ENCODE data around the gene SSR1.
"Not testable (repeated sequence)": the region's sequence is repeated elsewhere in the genome, so short reads cannot be mapped to it uniquely, and the experiment has no call there.

SSR1 gene

GRCh38 chr6:7321866-7322265 lies 8.9 kb upstream of the SSR1 start:
- not testable (repeated sequence) for DNase-seq (ENCODE audit: extremely low spot score, insufficient read length, low read depth); FAIRE-seq

DNA sequence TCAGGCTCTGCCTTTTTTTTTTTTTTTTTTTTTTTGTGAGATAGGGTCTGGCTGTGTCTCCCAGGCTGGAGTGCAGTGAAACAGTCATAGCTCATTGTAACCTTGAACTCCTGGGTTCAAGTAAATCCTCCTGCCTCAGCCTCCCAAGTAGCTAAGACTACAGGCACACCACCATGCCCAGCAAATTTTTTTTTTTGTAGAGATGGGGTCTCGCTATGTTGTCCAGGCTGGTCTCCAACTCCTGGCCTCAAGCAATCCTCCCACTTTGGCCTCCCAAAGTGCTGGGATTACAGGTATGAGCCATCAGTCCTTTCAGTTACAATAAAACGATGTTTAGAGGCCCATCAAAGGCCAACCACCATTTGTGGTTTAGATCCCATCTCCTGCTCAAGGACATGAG lies 6.4 kb upstream of the SSR1 start:
- not testable (repeated sequence) for DNase-seq (ENCODE audit: extremely low spot score, insufficient read length, low read depth); FAIRE-seq

DNA sequence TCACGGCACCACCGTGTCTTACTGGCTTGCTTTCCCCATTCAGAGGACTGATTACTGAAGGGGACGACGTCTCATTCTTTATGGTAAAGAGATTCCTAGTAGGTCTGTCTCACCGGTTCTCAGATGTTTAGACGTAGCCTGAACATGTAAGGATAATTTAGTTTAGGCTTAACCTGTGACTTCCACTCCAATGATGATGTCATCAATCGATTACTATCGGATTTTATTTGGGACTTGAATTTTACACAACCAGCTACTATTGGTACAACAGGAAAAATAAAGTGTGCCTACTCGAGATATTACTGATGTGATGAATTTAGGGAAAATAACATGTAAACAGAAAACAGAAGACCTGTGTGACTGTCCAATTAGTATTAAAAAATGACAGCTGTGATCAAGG lies 4.5 kb upstream of the SSR1 start:
- DNase-seq (ENCODE audit: extremely low spot score, insufficient read length, low read depth): no peak
- FAIRE-seq: no peak

DNA sequence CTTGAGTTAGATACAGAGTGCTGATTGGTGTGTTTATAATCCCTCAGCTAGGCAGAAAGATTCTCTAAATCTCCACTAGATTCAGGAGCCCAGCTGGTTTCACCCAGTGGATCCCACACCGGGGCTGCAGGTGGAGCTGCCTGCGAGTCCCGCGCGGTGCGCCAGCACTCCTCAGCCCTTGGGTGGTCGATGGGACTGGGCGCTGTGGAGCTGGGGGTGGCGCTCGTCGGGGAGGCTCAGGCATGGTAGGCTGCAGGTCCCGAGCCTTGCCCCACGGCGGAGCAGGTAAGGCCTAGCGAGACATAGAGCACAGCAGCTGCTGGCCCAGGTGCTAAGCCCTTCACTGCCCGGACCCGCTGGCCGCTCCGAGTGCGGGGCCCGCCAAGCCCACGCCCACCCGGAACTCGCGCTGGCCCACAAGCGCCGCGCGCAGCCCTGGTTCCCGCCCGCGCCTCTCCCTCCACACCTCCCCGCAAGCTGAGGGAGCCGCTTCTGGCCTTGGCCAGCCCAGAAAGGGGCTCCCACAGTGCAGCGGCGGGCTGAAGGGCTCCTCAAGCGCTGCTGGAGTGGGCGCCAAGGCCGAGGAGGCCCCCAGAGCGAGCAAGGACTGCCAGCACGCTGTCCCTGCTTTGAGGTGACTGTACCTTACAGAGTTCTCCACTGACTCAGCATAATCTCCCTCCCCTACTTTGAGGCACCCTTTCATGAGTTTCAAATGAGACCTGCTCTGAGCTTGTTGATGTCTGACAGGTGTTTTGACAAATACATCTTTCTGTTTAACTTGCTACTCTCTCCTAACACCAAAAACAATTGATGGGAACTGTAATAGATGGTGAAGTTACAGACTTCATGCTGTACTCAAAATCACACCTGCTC lies 3.9 kb upstream of the SSR1 start:
- FAIRE-seq (no peak), DNase-seq (ENCODE audit: extremely low spot score, insufficient read length, low read depth) (no peak)

DNA sequence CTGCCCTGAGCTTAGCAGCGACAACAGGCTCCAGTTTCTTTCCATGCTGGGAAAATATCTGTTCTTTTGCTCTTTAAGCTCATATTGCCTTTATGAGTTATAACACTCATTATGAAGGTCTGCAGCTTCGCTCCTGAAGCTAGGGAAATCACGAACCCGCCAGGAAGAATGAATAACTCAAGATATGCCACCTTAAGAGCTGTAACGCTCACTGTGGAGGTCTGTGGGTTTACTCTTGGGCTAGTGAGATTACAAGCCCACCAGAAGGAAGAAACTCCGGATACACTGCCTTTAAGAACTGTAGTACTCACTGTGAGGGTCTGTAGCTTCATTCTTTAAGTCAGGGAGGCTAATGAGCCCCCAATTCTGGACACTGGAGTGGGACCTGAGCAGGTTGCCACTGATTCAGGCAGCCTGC lies 3.0 kb upstream of the SSR1 start:
- DNase-seq (ENCODE audit: extremely low spot score, insufficient read length, low read depth) (no peak), FAIRE-seq (no peak)

- FAIRE-seq; DNase-seq (ENCODE audit: extremely low spot score, insufficient read length, low read depth): not testable (repeated sequence)
Observed at GRCh38 chr6:7315087-7315947, 2.3 kb upstream of the SSR1 start.

- FAIRE-seq: no peak
- no peak for DNase-seq (ENCODE audit: extremely low spot score, insufficient read length, low read depth)
Observed at GRCh38 chr6:7314414-7314813, 1.4 kb upstream of the SSR1 start.

GRCh38 chr6:7313505-7314165 lies 636 bp upstream of the SSR1 start:
- DNase-seq (ENCODE audit: extremely low spot score, insufficient read length, low read depth): no peak
- FAIRE-seq: no peak

- FAIRE-seq (peak; percentile 55), DNase-seq (ENCODE audit: extremely low spot score, insufficient read length, low read depth) (no peak)
Observed at GRCh38 chr6:7311917-7312615, 933 bp downstream of the SSR1 start.

DNA sequence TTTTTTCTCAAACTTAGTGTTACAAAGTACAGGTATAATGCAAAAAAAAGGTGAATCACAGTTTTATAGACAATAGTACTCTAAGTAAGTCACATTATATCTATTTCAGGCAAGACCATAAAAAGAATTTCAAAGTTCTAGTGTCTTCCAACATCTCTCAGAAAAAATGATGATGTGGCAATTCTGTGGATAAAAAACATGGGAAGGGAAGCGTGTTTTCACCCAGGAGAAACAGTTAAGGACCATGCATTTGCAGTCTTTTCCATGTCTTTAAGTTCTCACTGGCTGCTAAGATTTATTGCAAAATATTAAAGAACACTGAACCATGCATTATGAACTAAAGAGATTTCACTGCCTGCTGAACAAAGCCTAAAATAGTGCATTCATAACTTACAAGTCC lies 1.8 kb downstream of the SSR1 start:
- DNase-seq (ENCODE audit: extremely low spot score, insufficient read length, low read depth): no peak
- no peak for FAIRE-seq

DNA sequence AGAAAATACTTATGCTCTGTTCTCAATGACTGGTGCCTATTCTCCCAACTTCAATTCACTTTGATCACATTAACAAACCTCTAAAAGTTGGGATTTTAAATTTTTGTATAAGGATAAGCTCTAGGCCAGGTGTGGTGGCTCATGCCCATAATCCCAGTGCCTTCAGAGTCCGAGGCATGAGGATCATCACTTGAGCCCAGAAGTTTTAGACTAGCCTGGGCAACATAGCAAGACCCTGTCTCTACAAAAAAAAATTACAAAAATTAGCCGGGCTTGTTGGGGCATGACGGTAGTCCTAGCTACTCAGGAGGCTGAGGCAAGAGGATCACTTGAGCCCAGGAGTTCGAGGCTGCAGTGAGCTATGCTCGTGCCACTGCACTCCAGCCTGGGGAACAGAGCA lies 3.9 kb downstream of the SSR1 start:
- DNase-seq (ENCODE audit: extremely low spot score, insufficient read length, low read depth) (no peak), FAIRE-seq (no peak)

GRCh38 chr6:7307533-7307932 lies 5.5 kb downstream of the SSR1 start:
- no peak for DNase-seq (ENCODE audit: extremely low spot score, insufficient read length, low read depth)
- no peak for FAIRE-seq

GRCh38 chr6:7304821-7305220 lies 8.2 kb downstream of the SSR1 start:
- no peak for FAIRE-seq
- DNase-seq (ENCODE audit: extremely low spot score, insufficient read length, low read depth): no peak

GRCh38 chr6:7301702-7302101 lies 11.3 kb downstream of the SSR1 start:
- FAIRE-seq: no peak
- no peak for DNase-seq (ENCODE audit: extremely low spot score, insufficient read length, low read depth)

GRCh38 chr6:7300926-7301325 lies 12.1 kb downstream of the SSR1 start:
- DNase-seq (ENCODE audit: extremely low spot score, insufficient read length, low read depth): no peak
- no peak for FAIRE-seq

GRCh38 chr6:7298113-7298512 lies 14.9 kb downstream of the SSR1 start:
- DNase-seq (ENCODE audit: extremely low spot score, insufficient read length, low read depth) (no peak), FAIRE-seq (no peak)

DNA sequence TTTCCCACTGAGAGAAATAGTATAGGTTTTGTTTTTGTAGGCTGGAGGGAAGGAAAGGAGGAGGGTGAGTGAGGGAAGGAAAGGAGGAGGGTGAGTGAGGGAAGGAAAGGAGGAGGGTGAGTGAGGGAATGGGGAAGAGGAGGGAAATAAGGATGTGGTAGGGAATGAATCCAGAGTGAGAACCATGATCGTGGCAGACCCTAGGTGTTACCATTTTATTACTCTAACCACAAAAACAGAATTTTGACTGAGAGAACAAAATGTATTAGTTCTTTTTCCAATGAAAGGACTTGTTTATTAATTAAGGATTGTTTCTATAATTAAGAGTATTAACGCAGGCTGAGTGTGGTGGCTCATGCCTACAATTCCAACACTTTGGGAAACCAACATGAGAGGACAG lies 16.4 kb downstream of the SSR1 start:
- FAIRE-seq (no peak), DNase-seq (ENCODE audit: extremely low spot score, insufficient read length, low read depth) (no peak)

GRCh38 chr6:7295916-7296315 lies 17.1 kb downstream of the SSR1 start:
- FAIRE-seq (no peak), DNase-seq (ENCODE audit: extremely low spot score, insufficient read length, low read depth) (no peak)

GRCh38 chr6:7292596-7293255 lies 20.3 kb downstream of the SSR1 start:
- FAIRE-seq: no peak
- DNase-seq (ENCODE audit: extremely low spot score, insufficient read length, low read depth): no peak
